Type B pancreatic cell (in vitro differentiated cells): ENCODE data around the gene PRDX3. TPM values are rescaled to one million over a fixed set of nuclear protein-coding genes. Genes with fewer than 3 reads are reported as not detected.
A peak's percentile ranks its signal among the peaks of the same experiment; 100 is the strongest.
"Not testable (repeated sequence)": the region's sequence is repeated elsewhere in the genome, so short reads cannot be mapped to it uniquely, and the experiment has no call there.

Source experiments
- DNase-seq: peaks from one replicate; pipeline ENCODE4 v3.0.0; 2021; ENCODE audit warnings: mixed read lengths; ENCODE audit not compliant: unreplicated experiment; ENCODE audit errors: extremely low spot score
- H3K27ac Mint-ChIP-seq: 2 replicates; pipeline ENCODE4 v1.8.0; 2021; ENCODE audit warnings: mild to moderate bottlenecking, mixed read lengths
- H3K27me3 Mint-ChIP-seq: 2 replicates; pipeline ENCODE4 v1.8.0; 2021; ENCODE audit warnings: mixed read lengths
- H3K36me3 Mint-ChIP-seq: 2 replicates; pipeline ENCODE4 v1.8.0; 2021; ENCODE audit warnings: mixed read lengths
- H3K4me1 Mint-ChIP-seq: one replicate; pipeline ENCODE4 v1.8.0; 2021; ENCODE audit warnings: mixed read lengths; ENCODE audit not compliant: unreplicated experiment
- H3K4me3 Mint-ChIP-seq: 2 replicates; pipeline ENCODE4 v1.8.0; 2021; ENCODE audit warnings: mild to moderate bottlenecking, mixed read lengths
- H3K9me3 Mint-ChIP-seq: 2 replicates; pipeline ENCODE4 v1.8.0; 2021; ENCODE audit warnings: mixed read lengths
- total RNA-seq: library from RNA; stranded (reverse); gene quantifications from 2 replicates; pipeline ENCODE4 v1.2.1, GENCODE V29; 2021; ENCODE audit warnings: low replicate concordance
- TF ChIP-seq, protein P1 (sequence below): fragments of 200-600 bp; sonication (generic); conservative IDR thresholded peaks from 2 replicates; pipeline ENCODE4 v1.5.0; 2021; ENCODE audit warnings: antibody characterized with exemption, mild to moderate bottlenecking

The PRDX3 gene
- total RNA-seq, 1 donor from 2014 or later, result 126 TPM

GRCh38 chr10:119143657-119144056, 35.0 kb downstream of the PRDX3 start:
- Mint-ChIP-seq H3K27me3 (no peaks in the 10 kb centered on the region), H3K4me3 (no peak overlapping the region), H3K4me1 (no peaks in the 10 kb centered on the region), H3K27ac (no peak overlapping the region), H3K9me3 (no peaks in the 10 kb centered on the region), H3K36me3 (peaks cover 5% of the 10 kb centered on the region)
- TF ChIP-seq, protein P1, sequence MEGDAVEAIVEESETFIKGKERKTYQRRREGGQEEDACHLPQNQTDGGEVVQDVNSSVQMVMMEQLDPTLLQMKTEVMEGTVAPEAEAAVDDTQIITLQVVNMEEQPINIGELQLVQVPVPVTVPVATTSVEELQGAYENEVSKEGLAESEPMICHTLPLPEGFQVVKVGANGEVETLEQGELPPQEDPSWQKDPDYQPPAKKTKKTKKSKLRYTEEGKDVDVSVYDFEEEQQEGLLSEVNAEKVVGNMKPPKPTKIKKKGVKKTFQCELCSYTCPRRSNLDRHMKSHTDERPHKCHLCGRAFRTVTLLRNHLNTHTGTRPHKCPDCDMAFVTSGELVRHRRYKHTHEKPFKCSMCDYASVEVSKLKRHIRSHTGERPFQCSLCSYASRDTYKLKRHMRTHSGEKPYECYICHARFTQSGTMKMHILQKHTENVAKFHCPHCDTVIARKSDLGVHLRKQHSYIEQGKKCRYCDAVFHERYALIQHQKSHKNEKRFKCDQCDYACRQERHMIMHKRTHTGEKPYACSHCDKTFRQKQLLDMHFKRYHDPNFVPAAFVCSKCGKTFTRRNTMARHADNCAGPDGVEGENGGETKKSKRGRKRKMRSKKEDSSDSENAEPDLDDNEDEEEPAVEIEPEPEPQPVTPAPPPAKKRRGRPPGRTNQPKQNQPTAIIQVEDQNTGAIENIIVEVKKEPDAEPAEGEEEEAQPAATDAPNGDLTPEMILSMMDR, result no peak
- DNase-seq, result no peak

DNA sequence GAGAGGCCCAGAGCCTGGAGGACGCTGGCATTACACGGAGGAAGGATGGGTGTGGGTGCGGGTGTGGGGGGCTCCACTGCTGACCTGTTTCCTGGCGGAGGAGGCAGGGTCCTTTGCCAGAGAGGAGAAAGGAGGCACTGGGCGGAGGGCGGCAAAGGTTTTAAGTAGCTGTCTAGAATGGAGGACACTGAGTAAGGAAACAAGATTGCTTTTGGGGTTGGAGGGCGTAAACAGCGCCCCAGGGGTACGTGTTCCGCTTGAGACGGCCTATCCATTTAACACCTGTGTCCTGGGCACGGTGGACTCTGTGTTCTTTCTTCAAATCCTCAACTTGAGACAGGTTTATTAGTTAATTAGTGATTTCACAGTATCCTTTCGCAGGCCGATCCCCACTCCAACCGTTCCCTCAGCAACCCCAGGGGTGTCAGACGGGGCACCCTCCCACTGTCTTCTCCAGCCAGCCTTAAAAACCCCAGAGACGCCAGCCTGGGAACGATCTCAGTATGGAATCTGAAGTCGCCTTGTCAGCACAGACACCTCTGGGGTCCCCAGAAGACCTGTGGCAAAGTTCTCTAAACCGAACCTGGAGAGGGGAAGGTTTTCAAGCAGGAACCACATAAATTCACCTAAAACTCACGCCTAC, 37.9 kb downstream of the PRDX3 start:
- H3K9me3 Mint-ChIP-seq, result no peaks in the 10 kb centered on the region
- H3K27me3 Mint-ChIP-seq, result no peaks in the 10 kb centered on the region
- no peak for DNase-seq
- peaks cover 9% of the 10 kb centered on the region for H3K36me3 Mint-ChIP-seq
- H3K4me1 Mint-ChIP-seq, result no peaks in the 10 kb centered on the region
- TF ChIP-seq, protein P1, result no peak
- no peak overlapping the region for H3K4me3 Mint-ChIP-seq
- H3K27ac Mint-ChIP-seq, result no peak overlapping the region

DNA sequence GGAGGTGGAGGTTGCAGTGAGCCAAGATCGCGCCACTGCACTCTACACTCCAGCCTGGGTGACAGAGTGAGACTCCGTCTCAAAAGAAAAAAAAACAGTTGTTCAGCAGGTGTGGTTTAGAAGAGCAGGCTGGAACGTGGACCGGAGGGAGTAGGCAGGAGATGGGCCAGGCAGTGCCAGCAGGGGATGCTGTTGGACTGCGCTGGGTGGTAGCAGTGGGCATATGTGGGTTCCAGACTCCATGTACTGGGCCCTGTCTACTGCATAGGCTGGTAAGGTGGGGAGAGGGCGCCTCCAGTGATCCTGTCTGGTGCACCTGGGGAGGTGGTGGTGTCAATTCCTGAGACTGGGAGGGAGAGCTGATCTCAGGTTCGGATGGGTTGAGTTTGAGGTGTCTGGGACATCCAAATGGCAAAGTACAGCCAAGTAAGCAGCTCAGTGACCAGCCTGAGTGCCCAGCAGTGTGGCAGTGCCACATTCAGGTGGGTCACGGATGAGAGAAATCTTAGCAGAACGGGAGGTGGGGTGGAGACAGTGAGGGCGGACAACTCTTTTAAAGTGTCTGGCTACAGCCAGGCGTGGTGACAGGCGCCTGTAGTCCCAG, 39.0 kb downstream of the PRDX3 start:
- peak overlapping the region; percentile 2 for H3K4me3 Mint-ChIP-seq
- TF ChIP-seq, protein P1, result peak; percentile 59
- no peak for DNase-seq
- peak overlapping the region; percentile 48 for H3K27ac Mint-ChIP-seq
- H3K4me1 Mint-ChIP-seq, result no peaks in the 10 kb centered on the region
- H3K27me3 Mint-ChIP-seq, result no peaks in the 10 kb centered on the region
- H3K36me3 Mint-ChIP-seq, result peaks cover 14% of the 10 kb centered on the region
- no peaks in the 10 kb centered on the region for H3K9me3 Mint-ChIP-seq

DNA sequence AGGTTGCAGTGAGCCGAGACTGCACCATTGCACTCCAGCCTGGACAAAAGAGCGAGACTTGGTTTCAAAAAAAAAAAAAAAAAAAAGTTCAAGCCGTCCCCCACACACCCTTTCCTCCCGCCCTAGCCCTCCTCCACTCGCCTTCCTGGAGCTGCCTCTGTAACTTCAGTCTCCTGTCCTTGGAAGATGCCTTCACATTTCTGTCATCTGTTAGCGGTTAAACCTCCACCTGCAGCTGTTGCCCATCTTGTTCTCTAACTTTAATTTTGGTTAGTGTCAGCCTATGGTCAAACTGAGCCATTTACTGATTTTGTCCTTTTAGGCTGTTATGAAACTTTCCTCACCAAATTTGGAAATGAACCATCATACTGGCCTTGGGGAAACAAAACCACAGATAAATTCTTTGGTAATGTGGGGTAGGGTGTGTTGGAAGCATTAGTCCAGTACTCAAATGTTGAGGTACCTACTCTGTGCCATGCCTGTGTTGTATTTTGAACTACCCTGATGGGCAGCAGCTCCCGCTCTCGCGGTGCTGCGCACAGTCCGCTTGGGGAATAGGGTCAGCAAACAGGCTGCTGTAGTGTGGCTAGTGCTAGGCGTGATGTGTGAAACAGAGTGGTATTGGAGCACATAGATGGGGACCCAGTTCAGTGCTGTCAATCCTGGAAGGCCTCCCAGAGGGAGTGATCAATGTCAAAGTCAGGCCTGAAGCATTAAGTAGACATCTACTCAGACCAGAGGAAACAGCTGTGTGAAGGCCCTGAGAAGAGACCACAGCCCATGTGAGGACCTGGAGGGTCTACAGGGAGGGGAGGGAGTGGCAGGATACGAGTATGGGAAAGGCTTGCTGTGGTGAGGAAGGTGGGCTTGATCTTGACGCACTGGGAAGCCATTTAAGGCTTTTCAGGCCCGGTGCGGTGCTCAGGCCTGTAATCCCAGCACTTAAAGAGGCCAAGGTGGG, 40.0 kb downstream of the PRDX3 start:
- no peak overlapping the region for H3K4me3 Mint-ChIP-seq

GRCh38 chr10:119137878-119138277, 40.7 kb downstream of the PRDX3 start:
- H3K4me1 Mint-ChIP-seq, H3K27me3 Mint-ChIP-seq, H3K9me3 Mint-ChIP-seq, H3K4me3 Mint-ChIP-seq, H3K27ac Mint-ChIP-seq, DNase-seq: not testable (repeated sequence)
- peaks cover 24% of the 10 kb centered on the region for H3K36me3 Mint-ChIP-seq
- TF ChIP-seq, protein P1, result peak; percentile 18

More for the DNA sequence above, 40.0 kb downstream of the PRDX3 start:
- Mint-ChIP-seq H3K27ac (no peak overlapping the region), H3K27me3 (no peaks in the 10 kb centered on the region), H3K4me1 (peaks cover 3% of the 10 kb centered on the region), H3K9me3 (no peaks in the 10 kb centered on the region), H3K36me3 (peaks cover 18% of the 10 kb centered on the region)
- TF ChIP-seq, protein P1, result no peak
- no peak for DNase-seq
